ENCODE measurements around the gene COMMD1. TPM values are rescaled to one million over a fixed set of nuclear protein-coding genes. Genes with fewer than 3 reads are reported as not detected.
"Not testable (repeated sequence)": the region's sequence is repeated elsewhere in the genome, so short reads cannot be mapped to it uniquely, and the experiment has no call there.

Gene COMMD1
- total RNA-seq, 1 donor from 2014 or later, result 31.4 TPM

- no peak for ATAC-seq
Measured at GRCh38 chr2:61966087-61966727, 60.7 kb downstream of the COMMD1 start.

DNA sequence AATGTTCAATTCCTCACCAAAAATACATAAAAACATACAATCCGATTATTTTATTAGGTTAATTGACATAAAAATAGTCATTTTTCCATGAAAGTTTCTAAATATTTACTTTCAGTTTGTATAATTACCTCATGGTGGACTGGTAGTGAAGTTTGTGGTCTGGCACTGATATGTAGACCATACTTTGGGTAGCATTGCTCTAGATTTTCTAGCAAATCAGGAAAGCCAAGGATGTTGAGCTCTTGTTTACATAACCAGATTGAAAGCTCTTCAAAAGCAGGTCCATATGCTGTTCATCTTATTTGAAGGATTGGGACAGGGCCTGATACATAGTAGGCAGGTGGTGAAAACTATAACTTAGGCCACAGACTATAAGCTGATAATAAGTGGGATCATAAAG lies 61.8 kb downstream of the COMMD1 start:
- ATAC-seq, result no peak

DNA sequence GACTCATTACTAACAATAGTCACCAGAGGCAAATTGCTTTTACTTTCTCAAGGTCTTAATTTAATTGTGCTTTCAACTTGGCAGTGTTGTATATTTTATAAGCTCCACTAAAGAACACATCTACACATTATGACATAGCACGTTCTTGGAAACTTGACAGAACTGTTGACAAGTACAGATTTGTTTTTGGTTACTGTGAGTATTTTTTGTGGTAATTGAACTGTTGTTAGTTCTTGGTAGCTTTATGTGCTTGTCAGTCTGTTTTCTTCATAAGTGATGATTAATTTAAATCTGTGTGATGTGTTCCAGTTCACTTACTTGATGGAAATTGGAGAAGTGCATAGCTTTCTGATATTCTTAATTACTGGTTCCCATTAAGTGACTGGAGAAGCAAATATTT lies 63.9 kb downstream of the COMMD1 start:
- peak; percentile 39 for ATAC-seq

GRCh38 chr2:61970807-61971556 lies 65.5 kb downstream of the COMMD1 start:
- ATAC-seq, result no peak

DNA sequence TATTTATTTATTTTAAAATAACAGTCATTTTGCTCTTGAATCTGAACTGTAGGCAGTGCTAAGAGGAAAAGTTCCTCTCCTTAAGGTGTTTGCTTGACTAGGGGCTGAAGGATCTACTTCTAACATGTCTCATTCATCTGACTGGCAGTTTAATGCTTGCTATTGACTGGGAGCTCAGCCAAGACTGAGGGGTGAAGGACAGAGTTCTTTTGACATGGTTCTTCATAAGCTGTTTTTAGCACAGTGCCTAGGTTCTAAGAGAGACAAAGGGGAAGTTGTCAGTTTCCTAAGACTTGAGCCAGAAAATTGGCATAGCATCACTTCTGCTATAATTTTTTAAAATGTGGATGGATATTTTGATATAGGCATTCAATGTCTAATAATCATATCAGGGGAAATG lies 73.0 kb downstream of the COMMD1 start:
- ATAC-seq, result no peak

- no peak for ATAC-seq
Measured at GRCh38 chr2:61980758-61981157, 75.3 kb downstream of the COMMD1 start.

DNA sequence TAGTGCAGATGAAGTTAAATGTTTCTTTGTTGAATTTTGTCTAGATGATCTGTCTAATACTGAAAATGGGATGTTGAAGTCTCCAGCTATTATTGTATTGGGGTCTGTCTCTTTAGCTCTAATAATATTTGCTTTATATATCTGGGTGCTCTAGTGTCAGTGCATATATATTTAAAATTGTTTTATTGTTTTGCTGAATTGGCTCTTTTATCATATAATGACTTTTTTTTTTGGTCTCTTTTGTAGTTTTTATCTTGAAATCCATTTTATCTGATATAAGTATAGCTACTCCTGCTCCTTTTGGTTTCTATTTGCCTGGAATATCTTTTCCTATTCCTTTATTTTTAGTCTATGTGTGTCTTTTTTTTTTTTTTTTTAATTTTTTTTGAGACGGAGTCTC lies 79.2 kb downstream of the COMMD1 start:
- ATAC-seq, result no peak

DNA sequence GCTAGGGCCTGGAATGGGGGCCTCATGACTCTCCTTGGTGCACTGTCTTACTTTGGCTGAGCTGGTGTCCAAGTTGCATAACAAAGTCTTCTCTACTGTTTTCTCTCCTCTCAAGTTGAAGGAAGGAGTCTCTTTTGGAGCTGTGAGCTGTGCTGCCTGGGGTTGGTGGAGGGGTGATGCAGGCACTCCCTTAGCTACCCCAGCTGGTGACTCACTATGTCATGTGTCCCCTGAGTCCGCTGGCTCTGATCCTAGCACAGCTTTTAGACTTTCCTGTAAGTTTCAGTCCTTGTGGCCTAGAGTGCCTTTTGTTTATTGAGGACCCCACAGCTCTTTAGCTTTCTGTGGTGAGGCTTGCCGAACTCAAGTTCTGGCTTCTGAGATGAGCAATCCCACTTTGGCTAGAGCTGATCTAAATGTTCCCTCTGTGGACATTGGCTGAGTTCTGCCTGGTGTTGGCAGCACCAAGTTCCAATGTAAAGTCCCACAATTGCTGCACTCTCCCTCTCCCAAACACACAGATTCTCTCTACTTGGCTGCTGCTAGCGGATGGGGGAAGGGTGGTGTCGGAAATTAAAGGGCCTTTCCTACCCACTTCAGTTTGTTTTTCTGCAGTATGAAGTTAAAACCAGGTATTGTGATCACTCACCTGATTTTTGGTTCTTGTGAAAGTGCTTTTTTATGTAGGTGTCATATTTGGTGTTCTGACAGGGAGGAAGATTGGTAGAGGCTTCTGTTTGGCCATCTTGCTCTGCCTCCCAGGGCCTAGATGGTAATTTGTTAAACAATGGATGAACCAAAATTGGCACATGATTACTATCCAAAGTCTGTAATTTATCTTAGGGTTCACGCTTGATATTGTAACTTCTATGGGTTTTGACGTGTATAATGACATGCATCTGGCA lies 83.2 kb downstream of the COMMD1 start:
- no peak for ATAC-seq

GRCh38 chr2:61993422-61994024 lies 88.0 kb downstream of the COMMD1 start:
- ATAC-seq, result peak; percentile 67

GRCh38 chr2:61994531-61994930 lies 89.1 kb downstream of the COMMD1 start:
- no peak for ATAC-seq

DNA sequence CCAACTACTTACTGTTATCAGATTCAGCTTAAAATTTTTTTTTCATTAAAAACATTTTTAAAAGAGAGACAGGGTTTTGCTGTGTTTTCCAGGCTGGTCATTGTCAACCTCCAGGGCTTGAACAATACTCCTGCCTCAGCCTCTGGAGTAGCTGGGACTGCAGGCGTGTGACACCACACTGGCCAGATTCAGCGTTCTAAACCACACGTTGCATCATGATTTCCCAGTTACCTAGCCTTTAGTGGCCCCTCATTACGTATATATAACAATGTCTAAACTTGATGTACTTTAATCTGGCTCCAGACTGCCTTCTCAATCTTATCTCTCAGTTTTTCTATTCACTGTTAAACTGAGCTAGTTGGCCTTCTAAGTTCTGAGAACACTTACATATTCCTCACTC lies 89.6 kb downstream of the COMMD1 start:
- ATAC-seq, result no peak

DNA sequence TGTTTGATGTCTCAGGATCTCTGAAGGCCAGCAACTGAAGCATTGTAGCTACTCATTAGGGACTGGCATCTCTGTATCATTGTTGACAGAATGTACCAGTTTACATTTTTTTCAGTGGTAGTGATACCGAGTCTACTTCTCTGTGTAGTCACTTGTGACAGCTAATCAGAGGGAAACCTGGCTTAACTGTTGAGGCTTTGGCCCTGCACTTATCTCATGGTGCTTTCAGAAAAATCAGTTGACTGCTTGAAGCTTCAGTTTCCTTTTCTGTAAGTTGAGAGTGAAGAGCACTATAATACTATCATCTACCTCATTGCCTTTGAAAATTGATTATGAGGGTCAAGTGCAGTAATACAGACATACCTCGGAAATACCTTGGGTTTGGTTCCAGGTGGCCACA lies 90.0 kb downstream of the COMMD1 start:
- ATAC-seq, result no peak

DNA sequence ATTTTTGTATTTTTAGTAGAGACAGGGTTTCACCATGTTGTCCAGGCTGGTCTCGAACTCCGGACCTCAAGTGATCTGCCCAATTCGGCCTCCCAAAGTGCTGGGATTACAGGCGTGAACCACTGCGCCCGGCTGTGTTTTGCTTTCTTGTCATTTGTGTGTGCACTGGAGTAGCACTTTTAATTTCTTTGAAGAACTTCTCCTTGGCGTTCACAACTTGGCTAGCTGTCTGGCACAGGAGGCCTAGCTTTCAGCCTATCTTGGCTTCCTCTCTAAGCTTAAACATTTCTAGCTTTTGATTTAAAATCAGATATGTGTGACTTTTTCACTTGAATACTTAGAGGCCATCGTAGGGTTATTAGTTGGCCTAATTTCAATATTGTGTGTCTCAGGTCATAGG lies 93.0 kb downstream of the COMMD1 start:
- no peak for ATAC-seq

- ATAC-seq, result no peak
Measured at GRCh38 chr2:62000538-62000937, 95.1 kb downstream of the COMMD1 start.

- no peak for ATAC-seq
Measured at GRCh38 chr2:62001431-62001830, 96.0 kb downstream of the COMMD1 start.

DNA sequence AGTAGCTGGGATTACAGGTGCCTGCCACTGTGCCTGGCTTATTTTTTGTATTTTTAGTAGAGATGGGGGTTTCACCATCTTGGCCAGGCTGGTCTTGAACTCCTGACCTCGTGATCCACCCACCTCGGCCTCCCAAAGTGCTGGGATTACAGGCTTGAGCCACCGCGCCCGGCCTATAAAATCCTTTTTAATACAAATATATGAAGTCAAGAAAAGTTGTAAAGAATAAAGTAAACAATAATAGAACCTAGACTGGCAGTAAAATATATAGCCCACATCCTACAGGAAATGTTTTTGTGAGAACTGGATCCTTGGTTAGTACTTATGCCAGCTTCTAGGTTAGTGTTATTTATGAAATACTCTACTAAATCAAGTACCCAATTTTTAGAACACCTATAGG lies 99.0 kb downstream of the COMMD1 start:
- not testable (repeated sequence) for ATAC-seq

- ATAC-seq, result no peak
Measured at GRCh38 chr2:62007555-62007954, 102.1 kb downstream of the COMMD1 start.

DNA sequence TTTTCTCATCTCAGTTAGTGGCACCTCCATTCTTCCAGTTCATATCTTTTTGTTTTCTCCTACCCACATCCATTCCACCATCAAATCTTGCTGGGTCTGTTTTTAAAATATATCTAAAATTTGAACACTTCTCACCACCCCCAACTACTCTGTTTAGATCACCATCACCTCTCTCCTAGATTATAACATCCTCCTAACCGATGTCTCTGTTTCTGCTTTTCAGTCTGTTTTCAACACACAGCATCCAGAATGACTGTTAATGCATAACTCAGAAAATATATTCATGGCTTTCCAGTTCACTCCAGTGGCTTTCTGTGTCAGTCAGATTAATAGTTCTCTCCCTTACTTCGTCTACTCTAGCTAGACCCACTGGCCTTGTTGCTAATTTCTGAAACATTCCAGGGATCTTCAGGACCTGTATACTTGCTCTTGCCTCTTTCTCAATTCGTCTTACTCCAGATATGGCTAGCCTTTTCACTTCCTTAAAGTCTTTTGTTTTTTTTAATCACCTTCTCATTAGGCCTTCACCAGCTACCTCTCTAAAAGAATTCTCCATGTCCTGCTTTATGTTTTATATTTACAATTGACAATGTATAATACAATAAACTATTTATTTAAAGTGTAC lies 105.3 kb downstream of the COMMD1 start:
- ATAC-seq, result no peak

GRCh38 chr2:62013641-62014040 lies 108.2 kb downstream of the COMMD1 start:
- no peak for ATAC-seq

GRCh38 chr2:62014102-62014501 lies 108.6 kb downstream of the COMMD1 start:
- no peak for ATAC-seq

DNA sequence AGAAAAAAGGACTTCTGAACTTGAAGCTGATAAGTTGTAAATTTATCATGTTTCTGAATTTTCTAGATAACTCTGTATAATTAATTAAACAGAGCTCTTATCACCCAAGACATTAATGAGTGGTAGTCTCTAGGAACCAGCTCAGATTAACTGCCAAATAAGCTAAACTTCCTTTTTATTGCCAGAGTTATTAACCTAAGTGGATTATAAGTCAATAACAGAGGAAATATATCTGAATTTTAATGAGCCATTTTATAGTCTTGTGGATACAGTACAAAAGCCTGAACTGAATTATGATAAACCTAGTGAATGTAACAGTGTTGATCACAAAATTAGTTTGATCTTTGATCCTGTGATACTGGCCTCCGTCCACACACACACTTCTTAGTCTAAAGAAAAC lies 111.5 kb downstream of the COMMD1 start:
- ATAC-seq, result no peak

GRCh38 chr2:62029910-62030309 lies 124.4 kb downstream of the COMMD1 start:
- ATAC-seq, result no peak

GRCh38 chr2:62030902-62031301 lies 125.4 kb downstream of the COMMD1 start:
- ATAC-seq, result no peak
